ENCODE data around the gene GJB5. TPM values are rescaled to one million over a fixed set of nuclear protein-coding genes. Genes with fewer than 3 reads are reported as not detected.

Gene GJB5
- total RNA-seq (ENCODE audit: low replicate concordance), result not detected in 2 replicates

DNA sequence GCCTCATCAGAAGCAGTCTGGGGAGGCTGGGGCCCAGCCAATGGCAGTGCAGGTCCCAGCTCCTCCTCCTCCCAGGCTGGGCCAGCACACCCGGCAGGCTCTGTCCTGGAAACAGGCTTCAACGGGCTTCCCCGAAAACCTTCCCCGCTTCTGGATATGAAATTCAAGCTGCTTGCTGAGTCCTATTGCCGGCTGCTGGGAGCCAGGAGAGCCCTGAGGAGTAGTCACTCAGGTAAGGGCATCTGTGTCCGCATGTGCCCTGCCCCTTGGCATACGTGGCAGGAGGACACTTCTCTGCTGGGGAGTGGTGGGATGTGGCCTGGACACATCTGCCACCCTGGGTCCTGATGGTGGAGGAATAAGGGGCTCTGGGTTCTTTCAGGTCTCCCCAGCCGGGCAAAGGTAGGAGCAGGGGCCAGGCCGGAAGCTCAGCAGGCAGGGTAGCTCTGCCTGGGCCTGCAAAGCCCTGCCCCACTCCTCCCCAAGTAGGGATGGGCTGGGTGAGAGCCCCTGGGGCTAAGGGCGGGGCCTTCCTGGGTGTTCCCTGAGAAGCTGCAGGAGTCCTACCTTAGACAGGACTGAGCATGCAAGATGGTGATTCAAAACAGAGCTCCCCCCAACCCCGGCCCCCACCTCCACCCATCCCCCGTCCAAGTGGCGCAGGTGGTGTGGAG is at the start of gene GJB5:
TSS of gene GJB5 (plus strand) at position 84 of the 674 bp plus-strand sequence. CDS start 2,284 bp downstream, outside the sequence.
- H3K27me3 Mint-ChIP-seq (ENCODE audit: insufficient read depth, low read depth), result peaks cover 9% of the 10 kb centered on the region
- no peak for TF ChIP-seq EZH2phosphoT487 (IDR thresholded peaks at IDR 0.05)
- TF ChIP-seq CTCF (IDR thresholded peaks at IDR 0.05), result no peak
- TF ChIP-seq EZH2 (IDR thresholded peaks at IDR 0.05), result no peak
- Histone ChIP-seq H3K27ac (no peak within 1 kb of the TSS), H3K36me3 (no peaks in the 10 kb centered on the region), H4K20me1 (ENCODE audit: low read depth) (no peaks in the 10 kb centered on the region), H3K9me3 (ENCODE audit: low read depth) (no peaks in the 10 kb centered on the region), H3K4me1 (peaks cover 6% of the 10 kb centered on the region), H3K27me3 (no peaks in the 10 kb centered on the region), H3K9ac (no peak within 1 kb of the TSS), H3K4me3 (no peak within 1 kb of the TSS), H3K4me2 (no peak within 1 kb of the TSS), H2AFZ (replicated peaks) (peak within 1 kb of the TSS; percentile 42), H3F3A (ENCODE audit: low read depth) (peaks cover 1% of the 10 kb centered on the region), H3K79me2 (ENCODE audit: low read depth) (no peaks in the 10 kb centered on the region)
- H3K36me3 Mint-ChIP-seq, result no peaks in the 10 kb centered on the region
- DNase-seq (ENCODE audit: low spot score), result no peak
- no peak within 1 kb of the TSS for H3K27ac Mint-ChIP-seq
- peaks cover 2% of the 10 kb centered on the region for H3K4me1 Mint-ChIP-seq
- no peak within 1 kb of the TSS for H3K4me3 Mint-ChIP-seq
- peaks cover 3% of the 10 kb centered on the region for H3K9me3 Mint-ChIP-seq

DNA sequence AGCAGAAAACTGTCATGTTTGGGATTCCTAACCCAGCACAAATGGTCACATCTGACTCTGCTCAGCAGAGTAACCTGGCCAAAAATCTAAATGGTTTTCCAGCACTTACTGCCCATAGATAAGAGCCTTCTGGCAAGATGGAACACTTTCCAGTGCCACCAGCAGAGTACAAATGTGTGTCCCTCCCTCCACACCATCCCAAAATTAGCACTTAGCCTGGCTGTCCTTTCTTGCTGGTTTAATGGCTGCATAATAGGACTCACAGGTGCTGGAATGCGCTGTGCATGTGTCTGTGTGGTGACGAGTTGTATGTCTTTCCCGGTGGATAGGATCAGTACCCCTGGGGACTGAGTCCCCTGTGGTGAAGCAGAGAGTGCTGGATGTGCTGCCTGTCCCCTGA is 49.8 kb upstream of the GJB5 start:
- no peak overlapping the region for H3K9ac ChIP-seq
- no peaks in the 10 kb centered on the region for H4K20me1 ChIP-seq (ENCODE audit: low read depth)
- DNase-seq (ENCODE audit: low spot score), result peak; percentile 16
- no peak overlapping the region for H2AFZ ChIP-seq (replicated peaks)
- H3K4me1 Mint-ChIP-seq, result no peaks in the 10 kb centered on the region
- no peaks in the 10 kb centered on the region for H3K9me3 Mint-ChIP-seq
- H3K4me1 ChIP-seq, result no peaks in the 10 kb centered on the region
- no peak overlapping the region for H3K4me3 Mint-ChIP-seq
- H3F3A ChIP-seq (ENCODE audit: low read depth), result no peaks in the 10 kb centered on the region
- H3K4me2 ChIP-seq, result no peak overlapping the region
- H3K4me3 ChIP-seq, result no peak overlapping the region
- H3K79me2 ChIP-seq (ENCODE audit: low read depth), result no peaks in the 10 kb centered on the region
- no peaks in the 10 kb centered on the region for H3K36me3 ChIP-seq
- H3K27ac Mint-ChIP-seq, result no peak overlapping the region
- no peak overlapping the region for H3K27ac ChIP-seq
- no peaks in the 10 kb centered on the region for H3K36me3 Mint-ChIP-seq
- H3K27me3 ChIP-seq, result peaks cover 27% of the 10 kb centered on the region
- TF ChIP-seq EZH2 (IDR thresholded peaks at IDR 0.05) (no peak), CTCF (IDR thresholded peaks at IDR 0.05) (no peak), EZH2phosphoT487 (IDR thresholded peaks at IDR 0.05) (no peak)
- peaks cover 5% of the 10 kb centered on the region for H3K27me3 Mint-ChIP-seq (ENCODE audit: insufficient read depth, low read depth)
- no peaks in the 10 kb centered on the region for H3K9me3 ChIP-seq (ENCODE audit: low read depth)

DNA sequence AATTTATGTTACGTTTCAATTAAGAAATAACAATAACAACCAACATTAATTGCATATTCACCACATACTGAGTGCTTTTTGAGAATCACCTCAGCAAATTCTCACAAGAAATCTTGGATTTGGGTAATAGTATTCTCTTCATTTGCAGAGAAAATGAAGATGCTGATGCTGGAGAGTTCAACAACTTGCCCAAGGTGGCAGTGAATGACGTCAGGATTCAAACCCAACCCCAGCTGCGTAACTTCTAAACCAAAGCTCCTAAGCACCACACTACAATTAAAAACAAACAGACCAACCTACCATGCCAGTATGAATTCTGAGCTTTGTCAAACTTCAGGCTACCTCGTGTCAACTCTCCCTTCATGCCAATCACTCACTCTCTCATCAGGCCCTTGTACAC is 46.7 kb upstream of the GJB5 start:
- TF ChIP-seq CTCF (IDR thresholded peaks at IDR 0.05), result no peak
- TF ChIP-seq EZH2phosphoT487 (IDR thresholded peaks at IDR 0.05), result no peak
- TF ChIP-seq EZH2 (IDR thresholded peaks at IDR 0.05), result no peak
- H4K20me1 ChIP-seq (ENCODE audit: low read depth), result no peaks in the 10 kb centered on the region
- no peaks in the 10 kb centered on the region for H3K4me1 ChIP-seq
- H3K4me1 Mint-ChIP-seq, result peaks cover 2% of the 10 kb centered on the region
- H3K9me3 ChIP-seq (ENCODE audit: low read depth), result no peaks in the 10 kb centered on the region
- no peak overlapping the region for H3K4me3 Mint-ChIP-seq
- peaks cover 10% of the 10 kb centered on the region for H3K27me3 Mint-ChIP-seq (ENCODE audit: insufficient read depth, low read depth)
- no peak for DNase-seq (ENCODE audit: low spot score)
- H3K27ac ChIP-seq, result no peak overlapping the region
- no peaks in the 10 kb centered on the region for H3K79me2 ChIP-seq (ENCODE audit: low read depth)
- H3K9ac ChIP-seq, result no peak overlapping the region
- no peak overlapping the region for H3K4me2 ChIP-seq
- no peak overlapping the region for H2AFZ ChIP-seq (replicated peaks)
- H3K27ac Mint-ChIP-seq, result no peak overlapping the region
- H3K36me3 Mint-ChIP-seq, result no peaks in the 10 kb centered on the region
- H3K36me3 ChIP-seq, result no peaks in the 10 kb centered on the region
- H3K27me3 ChIP-seq, result peaks cover 27% of the 10 kb centered on the region
- H3F3A ChIP-seq (ENCODE audit: low read depth), result no peaks in the 10 kb centered on the region
- H3K9me3 Mint-ChIP-seq, result no peaks in the 10 kb centered on the region
- no peak overlapping the region for H3K4me3 ChIP-seq

All from neural progenitor cell (in vitro differentiated cells).